ENCODE data around the gene PGAP3.
"Not testable (repeated sequence)": the region's sequence is repeated elsewhere in the genome, so short reads cannot be mapped to it uniquely, and the experiment has no call there.

Gene PGAP3

DNA sequence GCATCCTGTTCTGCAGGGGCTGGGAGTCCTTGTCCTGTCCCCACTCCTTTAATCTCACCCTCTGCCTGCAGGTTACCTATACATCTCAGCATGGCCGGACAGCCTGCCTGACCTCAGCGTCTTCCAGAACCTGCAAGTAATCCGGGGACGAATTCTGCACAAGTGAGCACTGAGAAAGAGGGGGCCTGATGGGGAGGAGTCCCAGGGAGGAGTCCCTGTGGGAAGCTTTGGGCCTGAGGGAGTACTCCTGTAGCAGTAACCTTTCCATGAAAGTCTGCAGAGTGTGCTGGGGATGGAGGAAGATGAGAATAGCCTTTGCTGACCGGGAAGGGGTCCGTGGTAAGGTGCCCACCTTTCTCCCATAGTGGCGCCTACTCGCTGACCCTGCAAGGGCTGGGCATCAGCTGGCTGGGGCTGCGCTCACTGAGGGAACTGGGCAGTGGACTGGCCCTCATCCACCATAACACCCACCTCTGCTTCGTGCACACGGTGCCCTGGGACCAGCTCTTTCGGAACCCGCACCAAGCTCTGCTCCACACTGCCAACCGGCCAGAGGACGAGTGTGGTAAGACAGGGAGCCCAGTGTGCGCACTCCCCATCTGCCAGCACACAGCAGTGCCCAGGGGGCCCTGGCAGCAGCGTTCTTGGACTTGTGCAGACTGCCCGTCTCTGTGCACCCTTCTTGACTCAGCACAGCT lies 27.7 kb upstream of the PGAP3 start:
- no peak for DNase-seq (ENCODE audit: low read depth in 2 of 3, low spot score in 1 of 3)

DNA sequence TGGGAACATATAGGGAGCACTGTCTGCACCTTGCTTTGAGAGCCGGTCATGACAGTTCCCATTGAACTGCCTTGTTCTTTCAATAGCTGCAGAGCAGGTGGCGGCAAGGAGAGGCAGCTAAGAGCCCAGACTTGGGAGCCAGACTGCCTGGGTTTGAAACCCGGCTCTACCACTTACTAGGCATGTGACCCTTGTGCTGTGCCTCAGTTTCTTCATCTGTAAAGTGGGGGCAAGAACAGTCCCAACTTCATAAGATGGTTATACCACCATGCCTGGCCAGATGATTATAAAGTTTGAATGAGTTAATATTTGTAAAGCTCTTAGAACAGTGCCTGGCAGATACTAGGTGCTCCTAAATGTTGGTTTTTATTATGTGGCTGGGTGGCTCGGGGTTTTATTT lies 26.4 kb upstream of the PGAP3 start:
- DNase-seq (ENCODE audit: low read depth in 2 of 3, low spot score in 1 of 3): no peak

DNA sequence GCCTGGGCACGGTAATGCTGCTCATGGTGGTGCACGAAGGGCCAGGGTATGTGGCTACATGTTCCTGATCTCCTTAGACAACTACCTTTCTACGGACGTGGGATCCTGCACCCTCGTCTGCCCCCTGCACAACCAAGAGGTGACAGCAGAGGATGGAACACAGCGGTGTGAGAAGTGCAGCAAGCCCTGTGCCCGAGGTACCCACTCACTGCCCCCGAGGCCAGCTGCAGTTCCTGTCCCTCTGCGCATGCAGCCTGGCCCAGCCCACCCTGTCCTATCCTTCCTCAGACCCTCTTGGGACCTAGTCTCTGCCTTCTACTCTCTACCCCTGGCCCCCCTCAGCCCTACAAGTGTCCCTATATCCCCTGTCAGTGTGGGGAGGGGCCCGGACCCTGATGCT lies 24.0 kb upstream of the PGAP3 start:
- no peak for DNase-seq (ENCODE audit: low read depth in 2 of 3, low spot score in 1 of 3)

DNA sequence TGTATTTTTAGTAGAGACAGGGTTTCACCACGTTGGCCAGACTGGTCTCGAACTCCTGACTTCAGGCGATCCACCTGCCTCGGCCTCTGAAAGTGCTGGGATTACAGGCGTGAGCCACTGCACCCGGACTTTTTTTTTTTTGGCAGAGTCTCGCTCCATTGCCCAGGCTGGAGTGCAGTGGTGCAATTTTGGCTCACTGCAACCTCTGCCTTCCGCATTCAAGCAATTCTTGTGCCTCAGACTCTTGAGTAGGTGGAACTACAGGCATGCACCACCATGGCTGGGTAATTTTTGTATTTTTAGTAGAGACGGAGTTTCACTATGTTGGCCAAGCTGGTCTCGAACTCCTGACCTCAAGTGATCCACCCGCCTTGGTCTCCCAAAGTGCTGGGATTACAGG lies 23.2 kb upstream of the PGAP3 start:
- DNase-seq (ENCODE audit: low read depth in 2 of 3, low spot score in 1 of 3): not testable (repeated sequence)

DNA sequence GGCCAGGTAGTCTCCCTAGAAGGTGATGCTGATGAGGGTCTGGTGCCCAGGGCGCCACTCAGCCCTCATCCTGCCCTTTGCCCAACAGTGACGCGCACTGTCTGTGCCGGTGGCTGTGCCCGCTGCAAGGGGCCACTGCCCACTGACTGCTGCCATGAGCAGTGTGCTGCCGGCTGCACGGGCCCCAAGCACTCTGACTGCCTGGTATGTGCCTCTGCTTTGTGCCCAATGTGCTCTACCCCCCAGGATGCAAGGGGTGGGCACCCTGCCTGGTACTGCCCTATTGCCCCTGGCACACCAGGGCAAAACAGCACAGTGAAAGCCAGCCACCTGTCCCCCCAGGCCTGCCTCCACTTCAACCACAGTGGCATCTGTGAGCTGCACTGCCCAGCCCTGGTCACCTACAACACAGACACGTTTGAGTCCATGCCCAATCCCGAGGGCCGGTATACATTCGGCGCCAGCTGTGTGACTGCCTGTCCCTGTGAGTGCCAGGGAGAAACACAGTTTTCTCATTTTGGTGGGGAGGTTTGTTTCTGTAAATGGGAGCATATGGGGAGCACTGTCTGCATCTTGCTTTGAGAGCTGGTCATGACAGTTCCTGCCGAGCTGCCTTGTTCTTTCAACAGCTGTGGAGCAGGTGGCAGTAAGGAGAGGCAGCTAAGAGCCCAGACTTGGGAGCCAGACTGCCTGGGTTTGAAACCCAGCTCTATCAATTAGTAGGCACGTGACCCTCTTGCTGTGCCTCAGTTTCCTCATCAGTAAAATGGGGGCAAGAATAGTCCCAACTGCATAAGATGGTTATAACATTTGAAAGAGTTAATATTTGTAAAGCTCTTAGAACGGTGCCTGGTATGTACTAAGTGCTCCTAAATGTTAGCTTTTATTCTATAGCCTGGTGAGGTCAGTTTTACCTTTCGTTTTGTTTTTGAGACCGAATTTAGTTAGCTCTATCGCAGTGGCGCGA lies 22.4 kb upstream of the PGAP3 start:
- no peak for DNase-seq (ENCODE audit: low read depth in 2 of 3, low spot score in 1 of 3)

DNA sequence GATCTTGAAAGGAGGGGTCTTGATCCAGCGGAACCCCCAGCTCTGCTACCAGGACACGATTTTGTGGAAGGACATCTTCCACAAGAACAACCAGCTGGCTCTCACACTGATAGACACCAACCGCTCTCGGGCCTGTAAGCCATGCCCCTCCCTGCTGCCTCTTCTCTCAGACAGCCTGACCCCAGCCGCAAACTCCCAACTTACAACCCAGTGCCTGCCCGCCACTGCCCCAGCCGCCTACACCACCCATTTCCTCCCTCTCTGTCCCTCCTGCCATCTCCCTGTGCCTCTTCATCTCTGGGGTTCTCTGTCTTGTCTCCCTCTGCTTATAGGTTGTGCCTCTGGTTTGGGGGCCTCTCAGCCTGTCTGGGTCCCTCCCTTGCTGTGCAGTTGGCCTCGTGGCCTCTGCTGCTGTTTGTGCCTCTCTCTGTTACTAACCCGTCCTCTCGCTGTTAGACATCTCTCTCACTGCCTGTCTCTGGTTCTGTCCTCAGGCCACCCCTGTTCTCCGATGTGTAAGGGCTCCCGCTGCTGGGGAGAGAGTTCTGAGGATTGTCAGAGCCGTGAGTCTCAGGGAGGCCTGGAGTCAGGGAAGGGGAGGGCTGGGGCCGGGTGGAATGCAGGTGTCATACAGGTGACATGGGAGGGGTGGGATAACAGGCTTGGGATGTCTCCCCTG lies 21.6 kb upstream of the PGAP3 start:
- DNase-seq (ENCODE audit: low read depth in 2 of 3, low spot score in 1 of 3): no peak

DNA sequence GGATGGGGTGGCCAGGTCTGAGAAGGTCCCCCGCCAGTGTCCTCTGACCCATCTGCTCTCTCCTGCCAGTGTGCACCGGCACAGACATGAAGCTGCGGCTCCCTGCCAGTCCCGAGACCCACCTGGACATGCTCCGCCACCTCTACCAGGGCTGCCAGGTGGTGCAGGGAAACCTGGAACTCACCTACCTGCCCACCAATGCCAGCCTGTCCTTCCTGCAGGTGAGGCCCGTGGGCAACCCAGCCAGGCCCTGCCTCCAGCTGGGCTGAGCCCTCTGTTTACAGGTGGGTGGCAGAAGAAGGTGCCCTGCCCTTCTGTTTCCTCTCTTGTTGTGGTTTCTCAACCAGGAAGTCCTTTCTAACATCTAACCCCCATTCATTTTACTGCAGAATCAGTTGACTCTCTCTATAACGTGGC lies 19.1 kb upstream of the PGAP3 start:
- DNase-seq (ENCODE audit: low read depth in 2 of 3, low spot score in 1 of 3): no peak

DNA sequence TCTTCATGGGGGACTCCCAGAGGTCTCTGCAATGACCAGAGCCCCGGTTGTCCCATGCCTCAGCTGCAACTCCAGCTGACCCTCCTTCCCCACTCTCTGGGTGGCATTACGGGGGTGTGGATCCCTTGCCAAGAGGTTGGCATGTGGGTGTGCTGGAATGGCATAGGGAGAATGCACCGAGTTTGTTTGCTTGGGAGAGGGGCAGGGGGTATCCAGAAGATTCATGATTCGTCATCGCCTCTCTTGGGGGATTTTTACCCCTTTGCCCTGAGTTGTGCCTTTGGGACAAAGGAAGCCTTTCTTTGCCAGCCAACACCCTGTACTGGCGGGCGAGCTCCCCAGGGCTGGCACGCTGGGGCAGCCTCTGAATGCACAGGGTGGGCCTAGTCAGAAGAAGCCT lies 18.5 kb upstream of the PGAP3 start:
- DNase-seq (ENCODE audit: low read depth in 2 of 3, low spot score in 1 of 3): no peak

DNA sequence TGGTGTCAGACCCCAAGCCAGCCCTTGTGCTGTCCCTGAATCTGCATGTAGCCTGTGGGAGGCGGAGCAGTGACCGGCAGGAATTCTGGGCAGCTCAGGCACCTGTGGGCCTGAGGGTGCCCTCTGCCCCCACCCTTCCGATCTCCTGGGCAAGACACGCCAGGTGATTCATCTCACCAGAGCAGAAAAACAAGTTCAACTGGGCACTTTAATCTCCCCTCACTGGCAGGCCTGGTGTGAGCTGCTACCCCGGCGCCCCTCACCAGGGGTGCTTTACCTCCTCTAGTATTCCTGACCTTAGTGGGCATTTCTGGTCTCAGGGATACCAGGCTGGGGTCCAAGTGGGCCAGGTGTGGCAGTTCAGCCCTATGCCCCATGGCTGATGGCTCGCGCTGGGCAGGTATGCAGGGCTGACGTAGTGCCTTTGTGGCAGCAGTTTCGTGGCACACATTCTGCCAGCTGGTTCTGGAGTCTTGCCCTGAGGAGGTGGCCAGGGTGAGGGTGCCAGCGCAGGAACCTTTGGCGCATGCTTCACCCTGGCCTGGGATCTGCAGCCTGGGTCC lies 18.0 kb upstream of the PGAP3 start:
- no peak for DNase-seq (ENCODE audit: low read depth in 2 of 3, low spot score in 1 of 3)

DNA sequence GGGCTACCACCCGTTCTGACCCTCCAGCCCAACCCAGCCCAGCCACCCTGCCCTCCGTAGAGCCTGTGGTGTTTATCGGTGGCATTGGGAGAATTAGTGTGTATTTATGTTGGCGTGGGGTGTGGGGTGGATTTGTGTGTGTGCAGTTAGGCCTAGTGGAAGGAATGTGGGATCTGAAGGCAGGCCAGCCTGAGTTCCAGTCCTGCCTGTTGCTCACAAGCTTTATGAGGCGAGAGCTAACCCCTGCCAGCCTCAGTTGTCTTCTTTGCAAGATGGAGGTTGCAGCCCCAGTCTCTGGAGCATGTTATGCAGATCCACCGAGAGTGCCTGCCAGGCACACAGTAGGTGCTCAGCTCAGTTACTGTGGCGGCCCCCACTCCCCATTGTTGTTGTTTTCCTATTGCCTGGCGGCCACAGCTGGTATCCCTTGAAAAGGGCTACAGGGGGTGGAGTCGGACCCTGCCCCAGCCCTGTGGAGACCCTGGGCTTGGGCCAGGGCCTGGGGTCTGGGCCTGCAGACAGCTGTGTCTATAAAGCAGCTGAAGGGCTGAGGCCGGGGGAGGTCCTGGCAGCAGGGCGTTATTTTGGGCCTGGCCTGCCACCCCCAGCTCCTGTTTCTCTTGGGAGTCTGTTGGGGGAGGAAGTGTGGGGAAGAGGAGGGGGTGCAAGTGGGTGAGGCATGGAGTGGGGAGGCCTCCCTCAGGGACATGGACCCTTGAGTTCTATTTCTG lies 17.1 kb upstream of the PGAP3 start:
- no peak for DNase-seq (ENCODE audit: low read depth in 2 of 3, low spot score in 1 of 3)

DNA sequence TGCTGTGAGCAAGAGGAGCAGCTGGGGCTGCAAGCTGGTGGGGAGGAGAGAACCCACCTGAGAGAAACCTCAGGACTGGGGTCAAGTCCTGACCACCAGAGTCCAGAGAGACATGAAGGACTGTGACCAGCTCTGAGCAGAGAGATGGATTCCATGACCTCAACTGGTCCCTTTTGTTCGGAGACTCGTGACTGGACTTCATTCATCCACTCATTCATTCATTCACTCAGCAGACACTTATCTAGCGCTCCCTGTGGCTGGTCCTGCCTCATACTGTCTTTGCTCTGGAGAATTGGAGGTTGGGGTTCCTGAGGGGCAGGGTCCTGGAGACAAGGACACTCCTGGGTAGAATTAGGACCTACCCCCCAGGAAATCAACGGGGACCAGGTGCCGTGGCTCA lies 16.1 kb upstream of the PGAP3 start:
- DNase-seq (ENCODE audit: low read depth in 2 of 3, low spot score in 1 of 3): no peak

DNA sequence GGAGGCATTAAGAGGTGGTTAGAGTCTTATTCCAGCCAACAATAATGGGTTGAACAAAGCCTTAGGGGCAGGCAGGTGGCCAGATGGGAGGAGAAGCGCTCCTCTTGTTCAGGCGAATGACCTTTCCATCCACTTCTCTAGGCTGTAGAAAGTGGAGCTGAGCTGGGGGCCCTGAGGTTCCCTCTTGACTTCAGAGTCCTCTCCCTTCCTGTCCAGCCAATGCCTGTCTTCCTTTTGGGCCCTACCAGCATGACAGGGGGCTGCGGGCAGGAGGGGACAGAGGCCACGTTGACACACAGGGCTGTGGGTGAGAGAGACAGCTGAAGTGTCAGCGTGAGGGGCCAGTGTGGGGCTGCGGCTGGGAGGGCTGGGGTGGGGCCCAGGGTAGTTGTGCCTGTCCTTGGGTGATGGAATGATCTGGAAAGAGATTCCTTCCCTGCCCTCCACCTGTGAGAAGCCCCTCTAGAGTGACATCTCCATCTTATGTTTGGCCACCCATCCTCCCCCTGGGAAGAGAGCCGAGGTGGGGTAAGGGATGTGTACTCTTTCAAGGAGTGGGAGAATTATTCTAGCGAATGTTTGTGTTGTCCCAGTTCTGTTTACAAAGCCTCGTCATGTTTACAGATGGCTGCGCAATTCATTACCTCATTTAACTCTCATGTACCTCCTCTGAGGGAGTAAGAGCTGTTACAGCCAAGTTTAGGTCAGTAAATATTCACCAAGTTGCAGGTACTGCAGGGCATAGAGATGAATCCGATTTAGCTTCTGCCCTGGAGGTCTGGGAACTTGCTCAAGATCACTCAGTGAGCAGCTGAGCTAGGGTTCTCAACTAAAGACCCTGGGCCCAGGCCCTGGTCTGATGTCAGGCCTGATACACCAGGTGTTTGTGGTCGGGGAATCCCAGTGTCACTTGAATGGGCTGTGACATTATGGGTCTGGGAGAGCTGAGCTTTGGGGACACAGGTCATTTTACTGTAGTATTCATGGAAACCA lies 15.3 kb upstream of the PGAP3 start:
- no peak for DNase-seq (ENCODE audit: low read depth in 2 of 3, low spot score in 1 of 3)

DNA sequence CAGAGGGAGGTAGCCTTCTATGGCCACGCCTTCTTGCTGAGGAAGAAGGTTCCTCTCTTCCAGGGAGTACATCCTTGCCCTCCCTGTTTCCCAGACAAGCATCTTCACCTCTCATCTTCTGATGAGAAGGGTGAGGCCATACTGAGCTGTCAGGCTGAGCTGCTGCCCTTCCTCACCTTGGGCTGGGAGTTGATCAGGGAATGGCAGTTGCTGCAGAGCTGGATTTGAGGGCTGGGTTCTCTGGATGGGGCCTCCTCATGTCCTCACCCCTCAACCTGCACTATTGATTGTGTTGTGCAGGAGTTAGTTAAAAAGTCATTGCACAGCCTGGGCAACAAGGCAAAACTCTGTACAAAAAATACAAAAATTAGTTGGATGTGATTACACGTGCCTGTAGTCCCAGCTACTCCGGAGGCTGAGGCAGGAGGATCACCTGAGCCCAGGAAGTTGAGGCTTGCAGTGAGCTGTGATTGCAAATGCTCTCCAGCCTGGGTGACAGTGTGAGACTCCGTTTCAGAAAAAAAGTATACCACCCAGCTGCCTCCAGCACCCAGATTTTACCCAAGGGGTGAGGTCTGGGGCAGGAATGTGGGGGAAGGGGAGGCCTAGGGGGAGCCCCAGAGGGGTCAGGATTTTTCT lies 14.0 kb upstream of the PGAP3 start:
- DNase-seq (ENCODE audit: low read depth in 2 of 3, low spot score in 1 of 3): no peak

DNA sequence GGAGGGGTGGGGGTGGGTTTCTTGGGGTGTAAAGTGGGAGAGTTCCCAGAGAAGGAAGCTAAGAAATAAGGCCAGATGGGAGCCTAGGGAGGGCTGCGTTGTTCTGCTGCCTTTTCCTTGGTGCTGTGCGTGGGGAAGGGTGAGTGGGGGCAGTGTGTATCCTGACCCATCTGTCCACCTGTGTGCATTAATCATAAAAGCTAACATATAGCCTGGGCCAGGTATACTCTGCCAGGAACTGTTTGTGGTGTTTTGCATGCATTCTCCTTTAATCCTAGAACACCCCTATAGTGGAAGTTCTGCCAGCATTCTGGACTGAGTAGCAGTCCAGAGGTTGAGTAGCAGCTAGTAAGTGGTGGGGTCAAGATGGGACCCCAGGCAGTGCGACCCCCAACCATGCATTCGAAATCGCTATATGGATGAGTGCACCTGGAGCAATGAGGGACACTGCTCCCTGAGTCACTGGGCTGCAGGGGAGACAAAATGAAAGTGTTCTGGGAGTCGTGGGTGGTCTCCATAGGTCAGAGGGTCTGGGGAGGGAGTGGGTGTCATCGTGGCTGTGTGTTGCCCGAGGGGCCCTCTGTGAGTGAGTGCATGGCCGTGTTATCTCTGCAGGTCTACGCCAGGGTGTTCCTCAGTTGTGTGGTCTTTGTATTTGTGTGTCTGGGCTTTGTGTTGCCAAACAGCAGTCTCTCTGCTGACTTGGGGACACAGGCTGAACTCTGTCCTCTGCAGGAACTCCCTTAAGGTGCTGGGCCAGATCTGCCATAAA lies 13.3 kb upstream of the PGAP3 start:
- DNase-seq (ENCODE audit: low read depth in 2 of 3, low spot score in 1 of 3): no peak

DNA sequence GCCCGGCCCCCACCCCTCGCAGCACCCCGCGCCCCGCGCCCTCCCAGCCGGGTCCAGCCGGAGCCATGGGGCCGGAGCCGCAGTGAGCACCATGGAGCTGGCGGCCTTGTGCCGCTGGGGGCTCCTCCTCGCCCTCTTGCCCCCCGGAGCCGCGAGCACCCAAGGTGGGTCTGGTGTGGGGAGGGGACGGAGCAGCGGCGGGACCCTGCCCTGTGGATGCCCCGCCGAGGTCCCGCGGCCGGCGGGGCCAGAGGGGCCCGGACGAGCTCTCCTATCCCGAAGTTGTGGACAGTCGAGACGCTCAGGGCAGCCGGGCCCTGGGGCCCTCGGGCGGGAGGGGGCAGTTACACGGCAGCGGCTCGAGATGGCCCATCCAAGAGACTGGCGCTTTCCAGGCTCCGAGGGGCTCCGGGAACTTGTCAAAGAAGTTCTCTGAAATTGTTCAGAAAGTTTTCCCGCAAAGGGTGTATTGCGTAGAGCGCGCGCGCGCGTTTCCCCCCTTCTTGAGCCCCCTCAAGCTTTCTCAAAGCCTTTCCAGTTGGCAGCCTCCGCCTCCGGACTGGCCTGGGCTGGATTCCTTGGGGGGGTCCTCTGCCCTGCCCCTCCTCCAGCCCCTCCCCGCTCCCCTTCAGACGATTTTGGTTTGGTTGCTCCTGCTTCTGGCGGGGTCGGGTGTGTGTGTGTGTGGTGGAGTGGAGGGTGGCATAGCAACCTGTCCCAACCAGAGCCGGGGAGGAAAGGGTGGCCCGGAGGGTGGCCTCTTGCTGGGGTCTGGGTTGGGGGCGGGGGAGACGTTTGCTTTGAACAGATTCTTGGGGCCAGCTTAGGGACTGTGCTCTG lies 12.5 kb upstream of the PGAP3 start:
- no peak for DNase-seq (ENCODE audit: low read depth in 2 of 3, low spot score in 1 of 3)

DNA sequence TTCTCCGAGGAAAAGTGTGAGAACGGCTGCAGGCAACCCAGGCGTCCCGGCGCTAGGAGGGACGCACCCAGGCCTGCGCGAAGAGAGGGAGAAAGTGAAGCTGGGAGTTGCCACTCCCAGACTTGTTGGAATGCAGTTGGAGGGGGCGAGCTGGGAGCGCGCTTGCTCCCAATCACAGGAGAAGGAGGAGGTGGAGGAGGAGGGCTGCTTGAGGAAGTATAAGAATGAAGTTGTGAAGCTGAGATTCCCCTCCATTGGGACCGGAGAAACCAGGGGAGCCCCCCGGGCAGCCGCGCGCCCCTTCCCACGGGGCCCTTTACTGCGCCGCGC lies 11.9 kb upstream of the PGAP3 start, which contains the start of gene ERBB2:
TSS of gene ERBB2 (plus strand) at position 247 of the 330 bp plus-strand sequence. CDS start 175 bp downstream, outside the sequence.
- no peak for DNase-seq (ENCODE audit: low read depth in 2 of 3, low spot score in 1 of 3)

DNA sequence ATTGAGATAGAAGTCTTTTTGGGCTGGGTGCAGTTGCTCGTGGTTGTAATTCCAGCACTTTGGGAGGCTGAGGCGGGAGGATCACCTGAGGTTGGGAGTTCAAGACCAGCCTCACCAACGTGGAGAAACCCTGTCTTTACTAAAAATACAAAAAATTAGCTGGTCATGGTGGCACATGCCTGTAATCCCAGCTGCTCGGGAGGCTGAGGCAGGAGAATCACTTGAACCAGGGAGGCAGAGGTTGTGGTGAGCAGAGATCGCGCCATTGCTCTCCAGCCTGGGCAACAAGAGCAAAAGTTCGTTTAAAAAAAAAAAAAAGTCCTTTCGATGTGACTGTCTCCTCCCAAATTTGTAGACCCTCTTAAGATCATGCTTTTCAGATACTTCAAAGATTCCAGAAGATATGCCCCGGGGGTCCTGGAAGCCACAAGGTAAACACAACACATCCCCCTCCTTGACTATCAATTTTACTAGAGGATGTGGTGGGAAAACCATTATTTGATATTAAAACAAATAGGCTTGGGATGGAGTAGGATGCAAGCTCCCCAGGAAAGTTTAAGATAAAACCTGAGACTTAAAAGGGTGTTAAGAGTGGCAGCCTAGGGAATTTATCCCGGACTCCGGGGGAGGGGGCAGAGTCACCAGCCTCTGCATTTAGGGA lies 11.4 kb upstream of the PGAP3 start:
- not testable (repeated sequence) for DNase-seq (ENCODE audit: low read depth in 2 of 3, low spot score in 1 of 3)
